ENCODE measurements around the gene TAF4B.

TAF4B gene

GRCh38 chr18:26307161-26307773 is 81.0 kb downstream of the TAF4B start:
- Histone ChIP-seq H3K9ac (ENCODE audit: low read length) (no peak overlapping the region), H3K9me3 (ENCODE audit: control insufficient read depth, insufficient read depth, low read depth, low read length) (no peaks in the 10 kb centered on the region), H3K36me3 (ENCODE audit: control insufficient read depth, insufficient read depth, low read length) (no peaks in the 10 kb centered on the region), H3K4me1 (ENCODE audit: control insufficient read depth, insufficient read depth, low read length) (peaks cover 5% of the 10 kb centered on the region; the same call in 1 of the 2 replicates), H3K27me3 (ENCODE audit: control insufficient read depth, insufficient read depth, low read length) (no peaks in the 10 kb centered on the region), H3K27ac (ENCODE audit: low read depth, low read length) (no peak overlapping the region), H3K4me3 (ENCODE audit: low read depth, low read length) (no peak overlapping the region)

- Histone ChIP-seq H3K4me1 (ENCODE audit: control insufficient read depth, insufficient read depth, low read length) (peaks cover 5% of the 10 kb centered on the region; the same call in 1 of the 2 replicates), H3K27me3 (ENCODE audit: control insufficient read depth, insufficient read depth, low read length) (no peaks in the 10 kb centered on the region), H3K4me3 (ENCODE audit: low read depth, low read length) (no peak overlapping the region)
Observed at GRCh38 chr18:26309281-26309680, 83.0 kb downstream of the TAF4B start.

GRCh38 chr18:26312199-26312598 is 86.0 kb downstream of the TAF4B start:
- Histone ChIP-seq H3K9me3 (ENCODE audit: control insufficient read depth, insufficient read depth, low read depth, low read length) (no peaks in the 10 kb centered on the region), H3K4me3 (ENCODE audit: low read depth, low read length) (no peak overlapping the region), H3K27me3 (ENCODE audit: control insufficient read depth, insufficient read depth, low read length) (no peaks in the 10 kb centered on the region), H3K4me1 (ENCODE audit: control insufficient read depth, insufficient read depth, low read length) (peaks cover 5% of the 10 kb centered on the region; the same call in 1 of the 2 replicates), H3K27ac (ENCODE audit: low read depth, low read length) (no peak overlapping the region), H3K9ac (ENCODE audit: low read length) (no peak overlapping the region), H3K36me3 (ENCODE audit: control insufficient read depth, insufficient read depth, low read length) (no peaks in the 10 kb centered on the region; the same call in 1 of the 2 replicates)

More at GRCh38 chr18:26309281-26309680, 83.0 kb downstream of the TAF4B start:
- Histone ChIP-seq H3K36me3 (ENCODE audit: control insufficient read depth, insufficient read depth, low read length) (no peaks in the 10 kb centered on the region), H3K9ac (ENCODE audit: low read length) (no peak overlapping the region), H3K9me3 (ENCODE audit: control insufficient read depth, insufficient read depth, low read depth, low read length) (no peaks in the 10 kb centered on the region), H3K27ac (ENCODE audit: low read depth, low read length) (no peak overlapping the region)

DNA sequence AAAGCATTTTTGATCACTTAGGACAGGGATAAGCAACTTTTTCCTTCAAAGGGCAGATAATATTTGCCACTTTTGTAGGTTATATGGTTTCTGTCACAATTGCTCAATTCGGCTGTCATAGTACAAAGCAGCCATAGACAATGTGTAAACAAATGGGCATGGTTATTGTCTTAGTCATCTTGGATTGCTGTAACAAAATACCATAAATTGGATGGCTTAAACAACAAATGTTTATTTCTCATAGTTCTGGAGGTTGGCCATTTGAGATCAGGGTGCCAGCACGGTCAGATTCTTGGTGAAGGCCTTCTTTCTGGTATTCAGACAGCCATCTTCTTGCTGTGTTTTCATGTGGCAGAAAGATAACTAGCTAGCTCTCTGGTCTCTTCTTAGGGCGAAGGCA is 91.2 kb downstream of the TAF4B start:
- Histone ChIP-seq H3K36me3 (ENCODE audit: control insufficient read depth, insufficient read depth, low read length) (peaks cover 6% of the 10 kb centered on the region; the same call in 1 of the 2 replicates), H3K9ac (ENCODE audit: low read length) (no peak overlapping the region), H3K27me3 (ENCODE audit: control insufficient read depth, insufficient read depth, low read length) (no peaks in the 10 kb centered on the region), H3K9me3 (ENCODE audit: control insufficient read depth, insufficient read depth, low read depth, low read length) (no peaks in the 10 kb centered on the region), H3K27ac (ENCODE audit: low read depth, low read length) (no peak overlapping the region), H3K4me1 (ENCODE audit: control insufficient read depth, insufficient read depth, low read length) (no peaks in the 10 kb centered on the region), H3K4me3 (ENCODE audit: low read depth, low read length) (no peak overlapping the region)

DNA sequence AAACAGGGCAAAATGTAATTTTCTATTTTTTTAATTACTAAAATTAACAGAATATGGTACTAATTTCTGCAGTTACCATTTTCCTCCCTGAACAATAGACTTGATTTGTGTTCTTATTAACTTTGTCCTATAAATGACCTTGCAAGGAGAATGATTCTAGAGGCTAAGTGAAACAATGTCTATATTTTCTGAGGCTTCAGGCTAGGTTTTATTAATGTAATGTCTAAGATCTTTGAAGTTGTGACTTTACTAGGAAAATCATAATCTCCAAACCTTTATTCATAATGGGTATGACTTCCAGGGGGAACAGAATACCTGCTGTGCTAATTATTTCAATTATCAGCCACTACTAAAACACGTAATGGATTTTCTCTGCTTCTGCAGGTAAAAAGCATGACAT is 94.4 kb downstream of the TAF4B start:
- H3K27me3 ChIP-seq (ENCODE audit: control insufficient read depth, insufficient read depth, low read length): no peaks in the 10 kb centered on the region
- no peak overlapping the region for H3K4me3 ChIP-seq (ENCODE audit: low read depth, low read length)
- H3K9ac ChIP-seq (ENCODE audit: low read length): no peak overlapping the region
- no peaks in the 10 kb centered on the region for H3K4me1 ChIP-seq (ENCODE audit: control insufficient read depth, insufficient read depth, low read length)
- peaks cover 6% of the 10 kb centered on the region; the same call in 1 of the 2 replicates for H3K36me3 ChIP-seq (ENCODE audit: control insufficient read depth, insufficient read depth, low read length)
- no peak overlapping the region for H3K27ac ChIP-seq (ENCODE audit: low read depth, low read length)
- H3K9me3 ChIP-seq (ENCODE audit: control insufficient read depth, insufficient read depth, low read depth, low read length): no peaks in the 10 kb centered on the region

DNA sequence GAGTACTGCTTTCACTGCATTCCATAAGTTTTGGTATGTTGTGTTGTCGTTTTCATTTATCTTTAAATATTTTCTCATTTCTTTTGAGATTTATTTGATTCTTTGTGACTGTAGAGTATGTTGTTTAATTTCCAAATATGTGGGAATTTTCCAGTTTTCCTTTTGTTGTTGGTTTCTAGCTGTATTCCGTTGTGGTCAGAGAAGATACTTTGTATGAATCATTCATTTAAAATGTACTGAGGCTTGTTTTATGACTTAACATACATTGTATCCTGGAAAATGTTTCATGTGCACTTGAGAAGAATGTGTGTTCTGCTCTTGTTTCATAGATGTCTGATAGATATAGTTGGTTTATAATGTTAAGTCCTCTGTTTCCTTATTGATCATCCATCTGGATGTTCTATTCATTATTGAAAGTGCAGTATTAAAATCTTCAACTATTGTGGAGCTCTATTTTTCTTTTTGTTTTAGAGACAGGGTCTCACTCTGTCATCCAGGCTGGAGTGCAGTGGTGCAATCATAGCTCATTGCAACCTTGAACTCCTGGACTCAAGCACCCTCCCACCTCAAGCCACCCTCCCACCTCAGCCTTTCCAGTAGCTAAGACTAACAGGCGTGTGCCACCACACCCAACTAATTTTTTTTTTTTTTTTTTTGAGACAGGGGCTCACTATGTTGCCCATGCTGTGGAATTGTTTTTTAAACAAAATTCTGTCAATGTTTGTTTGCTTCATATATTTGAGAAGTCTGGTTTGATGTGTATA is 96.8 kb downstream of the TAF4B start:
- no peak overlapping the region for H3K4me3 ChIP-seq (ENCODE audit: low read depth, low read length)
- peaks cover 10% of the 10 kb centered on the region for H3K36me3 ChIP-seq (ENCODE audit: control insufficient read depth, insufficient read depth, low read length)
- H3K4me1 ChIP-seq (ENCODE audit: control insufficient read depth, insufficient read depth, low read length): no peaks in the 10 kb centered on the region
- no peak overlapping the region for H3K9ac ChIP-seq (ENCODE audit: low read length)
- no peak overlapping the region for H3K27ac ChIP-seq (ENCODE audit: low read depth, low read length)
- no peaks in the 10 kb centered on the region for H3K9me3 ChIP-seq (ENCODE audit: control insufficient read depth, insufficient read depth, low read depth, low read length)
- no peaks in the 10 kb centered on the region for H3K27me3 ChIP-seq (ENCODE audit: control insufficient read depth, insufficient read depth, low read length)

DNA sequence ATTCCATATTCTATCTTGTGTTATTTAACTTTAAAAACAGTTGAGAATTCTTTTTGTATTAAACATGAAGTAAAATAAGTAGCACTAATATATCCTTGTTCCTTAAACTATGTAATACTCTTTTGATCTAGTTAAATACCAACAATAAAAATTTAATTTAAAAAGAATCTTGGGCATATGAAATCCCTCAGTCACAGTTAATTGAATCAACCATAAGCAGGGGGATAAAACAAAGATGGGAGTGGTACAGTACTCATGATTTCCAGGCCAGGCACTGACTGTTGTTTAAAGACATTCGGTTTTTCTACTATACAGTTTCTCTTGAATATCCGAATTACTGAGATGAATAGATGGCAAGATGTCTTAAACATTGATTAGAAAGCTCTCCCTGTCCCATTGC is 99.5 kb downstream of the TAF4B start:
- H3K4me1 ChIP-seq (ENCODE audit: control insufficient read depth, insufficient read depth, low read length): no peaks in the 10 kb centered on the region
- no peaks in the 10 kb centered on the region for H3K27me3 ChIP-seq (ENCODE audit: control insufficient read depth, insufficient read depth, low read length)
- H3K9me3 ChIP-seq (ENCODE audit: control insufficient read depth, insufficient read depth, low read depth, low read length): no peaks in the 10 kb centered on the region
- peaks cover 21% of the 10 kb centered on the region for H3K36me3 ChIP-seq (ENCODE audit: control insufficient read depth, insufficient read depth, low read length)
- H3K4me3 ChIP-seq (ENCODE audit: low read depth, low read length): no peak overlapping the region
- no peak overlapping the region for H3K27ac ChIP-seq (ENCODE audit: low read depth, low read length)
- H3K9ac ChIP-seq (ENCODE audit: low read length): no peak overlapping the region

DNA sequence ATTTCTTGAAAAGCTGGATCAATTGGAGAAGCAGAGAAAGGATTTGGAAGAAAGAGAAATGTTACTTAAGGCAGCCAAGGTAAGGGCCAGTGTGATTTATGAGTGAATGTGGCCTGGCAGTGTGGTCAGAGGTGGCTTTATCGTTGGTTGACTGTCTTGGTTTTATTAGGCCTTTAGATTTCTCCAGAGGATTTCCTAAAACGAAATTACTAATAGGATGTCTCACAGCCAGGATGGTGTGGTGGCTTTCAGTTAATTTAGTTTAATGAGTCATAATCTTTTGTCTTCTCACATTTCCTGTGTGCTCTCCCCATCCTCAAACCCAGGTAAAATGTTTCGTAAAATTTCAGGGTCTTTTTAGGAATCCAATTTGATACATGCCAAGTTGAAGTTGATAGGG is 100.8 kb downstream of the TAF4B start:
- no peaks in the 10 kb centered on the region for H3K27me3 ChIP-seq (ENCODE audit: control insufficient read depth, insufficient read depth, low read length)
- peaks cover 24% of the 10 kb centered on the region for H3K36me3 ChIP-seq (ENCODE audit: control insufficient read depth, insufficient read depth, low read length)
- no peak overlapping the region for H3K27ac ChIP-seq (ENCODE audit: low read depth, low read length)
- H3K4me1 ChIP-seq (ENCODE audit: control insufficient read depth, insufficient read depth, low read length): no peaks in the 10 kb centered on the region
- H3K4me3 ChIP-seq (ENCODE audit: low read depth, low read length): no peak overlapping the region
- H3K9ac ChIP-seq (ENCODE audit: low read length): no peak overlapping the region
- no peaks in the 10 kb centered on the region for H3K9me3 ChIP-seq (ENCODE audit: control insufficient read depth, insufficient read depth, low read depth, low read length)

DNA sequence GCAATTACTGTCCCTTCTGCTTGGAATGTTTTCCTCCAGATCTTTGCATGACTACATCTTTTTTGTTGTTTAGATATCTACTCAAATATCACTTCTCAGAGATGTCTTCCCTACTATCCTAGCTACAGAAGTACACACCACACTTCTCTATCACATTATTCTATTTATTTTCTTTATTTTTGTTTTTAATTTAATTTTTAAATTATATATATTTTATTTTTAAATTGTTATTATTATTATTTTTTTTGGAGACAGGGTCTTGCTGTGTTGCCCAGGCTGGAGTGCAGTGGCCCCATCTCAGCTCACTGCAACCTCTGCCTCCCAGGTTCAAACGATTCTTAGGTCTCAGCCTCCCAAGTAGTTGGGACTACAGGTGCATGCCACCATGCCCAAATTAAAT is 106.7 kb downstream of the TAF4B start:
- no peaks in the 10 kb centered on the region for H3K9me3 ChIP-seq (ENCODE audit: control insufficient read depth, insufficient read depth, low read depth, low read length)
- H3K27me3 ChIP-seq (ENCODE audit: control insufficient read depth, insufficient read depth, low read length): no peaks in the 10 kb centered on the region
- H3K27ac ChIP-seq (ENCODE audit: low read depth, low read length): no peak overlapping the region
- H3K4me1 ChIP-seq (ENCODE audit: control insufficient read depth, insufficient read depth, low read length): no peaks in the 10 kb centered on the region
- no peak overlapping the region for H3K9ac ChIP-seq (ENCODE audit: low read length)
- no peak overlapping the region for H3K4me3 ChIP-seq (ENCODE audit: low read depth, low read length)
- peaks cover 26% of the 10 kb centered on the region for H3K36me3 ChIP-seq (ENCODE audit: control insufficient read depth, insufficient read depth, low read length)

DNA sequence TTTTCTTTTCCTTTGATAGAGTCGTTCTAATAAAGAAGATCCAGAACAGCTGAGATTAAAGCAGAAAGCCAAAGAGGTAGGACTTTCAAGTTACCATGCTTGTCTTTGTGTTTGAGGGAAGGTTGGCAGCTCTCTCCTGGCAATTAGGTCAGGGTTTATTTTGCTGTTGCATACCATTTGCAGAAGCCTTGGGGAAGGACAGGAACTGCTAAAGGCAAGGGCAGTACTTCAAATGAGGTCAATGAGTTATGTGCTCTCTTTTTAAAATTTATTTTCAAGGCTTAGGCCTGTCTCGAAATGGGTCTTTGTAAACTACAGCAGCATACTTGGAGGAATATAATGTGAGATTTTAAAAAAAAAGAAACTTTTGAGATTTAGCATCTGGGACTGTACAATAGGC is 108.9 kb downstream of the TAF4B start:
- Histone ChIP-seq H3K27me3 (ENCODE audit: control insufficient read depth, insufficient read depth, low read length) (no peaks in the 10 kb centered on the region), H3K36me3 (ENCODE audit: control insufficient read depth, insufficient read depth, low read length) (peaks cover 21% of the 10 kb centered on the region), H3K4me1 (ENCODE audit: control insufficient read depth, insufficient read depth, low read length) (no peaks in the 10 kb centered on the region), H3K9me3 (ENCODE audit: control insufficient read depth, insufficient read depth, low read depth, low read length) (no peaks in the 10 kb centered on the region), H3K9ac (ENCODE audit: low read length) (no peak overlapping the region), H3K27ac (ENCODE audit: low read depth, low read length) (no peak overlapping the region), H3K4me3 (ENCODE audit: low read depth, low read length) (no peak overlapping the region)
